Measurements from ENCODE around the gene CST6.

Gene CST6

GRCh38 chr11:65968600-65969482 lies 43.0 kb upstream of the CST6 start:
- no peaks in the 10 kb centered on the region for H3K27me3 ChIP-seq
- no peak for TF ChIP-seq CTCF (IDR thresholded peaks at IDR 0.05; ENCODE audit: low read depth, low read length)
- no peaks in the 10 kb centered on the region for H3K4me1 ChIP-seq
- H3K36me3 ChIP-seq, result peaks cover 51% of the 10 kb centered on the region
- DNase-seq, result no peak
- H3K4me3 ChIP-seq (ENCODE audit: low read depth, low read length), result no peak overlapping the region
- no peaks in the 10 kb centered on the region for H3K9me3 ChIP-seq

- no peak overlapping the region for H3K4me3 ChIP-seq (ENCODE audit: low read depth, low read length)
- H3K36me3 ChIP-seq, result peaks cover 32% of the 10 kb centered on the region
- TF ChIP-seq CTCF (IDR thresholded peaks at IDR 0.05; ENCODE audit: low read depth, low read length), result no peak
- H3K9me3 ChIP-seq, result no peaks in the 10 kb centered on the region
- no peaks in the 10 kb centered on the region for H3K27me3 ChIP-seq
- no peaks in the 10 kb centered on the region for H3K4me1 ChIP-seq
- no peak for DNase-seq
These were observed 39.7 kb upstream of the CST6 start for GRCh38 chr11:65972116-65972515.

- H3K9me3 ChIP-seq, result no peaks in the 10 kb centered on the region
- DNase-seq, result no peak
- TF ChIP-seq CTCF (IDR thresholded peaks at IDR 0.05; ENCODE audit: low read depth, low read length), result no peak
- no peaks in the 10 kb centered on the region for H3K4me1 ChIP-seq
- H3K4me3 ChIP-seq (ENCODE audit: low read depth, low read length), result no peak overlapping the region
- H3K36me3 ChIP-seq, result peaks cover 36% of the 10 kb centered on the region
- H3K27me3 ChIP-seq, result no peaks in the 10 kb centered on the region
These were observed 38.2 kb upstream of the CST6 start for GRCh38 chr11:65973439-65974110.

GRCh38 chr11:65975771-65976170 lies 36.0 kb upstream of the CST6 start:
- peaks cover 36% of the 10 kb centered on the region for H3K36me3 ChIP-seq

GRCh38 chr11:65976216-65977176 lies 35.3 kb upstream of the CST6 start:
- TF ChIP-seq CTCF (IDR thresholded peaks at IDR 0.05; ENCODE audit: low read depth, low read length), result no peak
- H3K36me3 ChIP-seq, result peaks cover 36% of the 10 kb centered on the region

More at GRCh38 chr11:65975771-65976170, 36.0 kb upstream of the CST6 start:
- no peak for TF ChIP-seq CTCF (IDR thresholded peaks at IDR 0.05; ENCODE audit: low read depth, low read length)
- Histone ChIP-seq H3K4me1 (no peaks in the 10 kb centered on the region), H3K27me3 (no peaks in the 10 kb centered on the region), H3K4me3 (ENCODE audit: low read depth, low read length) (no peak overlapping the region), H3K9me3 (no peaks in the 10 kb centered on the region)
- no peak for DNase-seq

More at GRCh38 chr11:65976216-65977176, 35.3 kb upstream of the CST6 start:
- no peaks in the 10 kb centered on the region for H3K27me3 ChIP-seq
- no peaks in the 10 kb centered on the region for H3K9me3 ChIP-seq
- no peak for DNase-seq
- no peaks in the 10 kb centered on the region for H3K4me1 ChIP-seq
- H3K4me3 ChIP-seq (ENCODE audit: low read depth, low read length), result no peak overlapping the region
